Astrocyte (in vitro differentiated cells and primary cell): ENCODE results near the gene TGIF1. TPM values are rescaled to one million over a fixed set of nuclear protein-coding genes. Genes with fewer than 3 reads are reported as not detected.
A peak's percentile ranks its signal among the peaks of the same experiment; 100 is the strongest.
"Not testable (repeated sequence)": the region's sequence is repeated elsewhere in the genome, so short reads cannot be mapped to it uniquely, and the experiment has no call there.

Experiments used
- DNase-seq: peaks from one replicate; pipeline ENCODE4 v3.0.0-alpha.2; 2010; ENCODE audit warnings: low read depth
- FAIRE-seq: peaks from 2 replicates; lab custom pipeline; 2011; peaks lifted over from hg19 to GRCh38; lab: Jason Lieb, UNC
- H2AFZ ChIP-seq: 2 replicates; pipeline ENCODE4 v1.6.0; 2012; ENCODE audit warnings: low read depth, low read length, inconsistent platforms
- H3K27ac ChIP-seq: 2 replicates; pipeline ENCODE4 v1.5.1; 2011; ENCODE audit warnings: low read depth, low read length, inconsistent platforms
- H3K27me3 ChIP-seq: 2 replicates; pipeline ENCODE4 v1.6.0; 2011; ENCODE audit warnings: low read length, inconsistent platforms; ENCODE audit not compliant: insufficient read depth
- H3K36me3 ChIP-seq: 2 replicates; pipeline ENCODE4 v1.5.1; 2011; ENCODE audit warnings: low read length, inconsistent platforms; ENCODE audit not compliant: insufficient read depth
- H3K4me1 ChIP-seq: 2 replicates; pipeline ENCODE4 v1.5.1; 2011; ENCODE audit warnings: low read length, inconsistent platforms; ENCODE audit not compliant: insufficient read depth
- H3K4me2 ChIP-seq: 2 replicates; pipeline ENCODE4 v1.6.0; 2012; ENCODE audit warnings: low read length, inconsistent platforms
- H3K4me3 ChIP-seq: 2 replicates; pipeline ENCODE4 v1.5.1; 2011; ENCODE audit warnings: low read depth, mild to moderate bottlenecking, low read length, inconsistent platforms; ENCODE audit not compliant: insufficient read depth
- H3K79me2 ChIP-seq: 2 replicates; pipeline ENCODE4 v1.6.0; 2012; ENCODE audit warnings: mild to moderate bottlenecking, low read length, inconsistent platforms; ENCODE audit not compliant: insufficient read depth
- H3K9ac ChIP-seq: 2 replicates; pipeline ENCODE4 v1.6.0; 2012; ENCODE audit warnings: mild to moderate bottlenecking, low read length, inconsistent platforms
- H3K9me3 ChIP-seq: 2 replicates; pipeline ENCODE4 v1.5.1; 2012; ENCODE audit warnings: low read depth, mild to moderate bottlenecking, low read length, inconsistent platforms; ENCODE audit not compliant: insufficient read depth
- H4K20me1 ChIP-seq: 2 replicates; pipeline ENCODE4 v1.6.0; 2012; ENCODE audit warnings: low read length, inconsistent platforms; ENCODE audit not compliant: insufficient read depth
- H3K27ac Mint-ChIP-seq: one replicate; pipeline ENCODE4 v1.8.0; 2021; ENCODE audit warnings: mild to moderate bottlenecking, mixed read lengths; ENCODE audit not compliant: unreplicated experiment
- H3K27me3 Mint-ChIP-seq: one replicate; pipeline ENCODE4 v1.8.0; 2021; ENCODE audit warnings: low read depth, mixed read lengths; ENCODE audit not compliant: unreplicated experiment
- H3K36me3 Mint-ChIP-seq: one replicate; pipeline ENCODE4 v1.8.0; 2021; ENCODE audit warnings: low read depth, mixed read lengths; ENCODE audit not compliant: unreplicated experiment
- H3K4me1 Mint-ChIP-seq: one replicate; pipeline ENCODE4 v1.8.0; 2021; ENCODE audit warnings: low read depth, mixed read lengths; ENCODE audit not compliant: unreplicated experiment
- H3K4me3 Mint-ChIP-seq: one replicate; pipeline ENCODE4 v1.8.0; 2021; ENCODE audit warnings: mild to moderate bottlenecking, moderate library complexity, mixed read lengths; ENCODE audit not compliant: unreplicated experiment
- H3K9me3 Mint-ChIP-seq: one replicate; pipeline ENCODE4 v1.8.0; 2021; ENCODE audit warnings: mild to moderate bottlenecking, mixed read lengths; ENCODE audit not compliant: unreplicated experiment
- CTCF ChIP-seq: IDR thresholded peaks from 2 replicates; pipeline ENCODE4 v1.5.1; 2011; ENCODE audit warnings: low read depth, mild to moderate bottlenecking, inconsistent platforms, low read length, moderate library complexity; ENCODE audit not compliant: insufficient read depth
- EZH2 ChIP-seq: IDR thresholded peaks from 2 replicates; pipeline ENCODE4 v1.6.1; 2012; ENCODE audit warnings: mild to moderate bottlenecking, low read length, inconsistent platforms; ENCODE audit not compliant: insufficient read depth
- total RNA-seq: library from RNA; stranded (reverse); gene quantifications from 2 replicates; pipeline ENCODE4 v1.2.1, GENCODE V29; 2021

The TGIF1 gene
- total RNA-seq, 1 donor from 2014 or later, result 128 TPM

- FAIRE-seq, result no peak
Measured at GRCh38 chr18:3411327-3411726, 38.6 kb upstream of the TGIF1 start.

GRCh38 chr18:3411854-3412268 is 38.1 kb upstream of the TGIF1 start:
- H3K4me3 Mint-ChIP-seq, result no peak overlapping the region
- Histone ChIP-seq H3K27ac (no peak overlapping the region), H4K20me1 (no peaks in the 10 kb centered on the region), H3K27me3 (no peaks in the 10 kb centered on the region), H3K4me3 (no peak overlapping the region), H2AFZ (peak overlapping the region; percentile 67), H3K9ac (no peak overlapping the region), H3K36me3 (no peaks in the 10 kb centered on the region), H3K79me2 (no peaks in the 10 kb centered on the region), H3K9me3 (no peaks in the 10 kb centered on the region), H3K4me2 (peak overlapping the region; percentile 69), H3K4me1 (peaks cover 5% of the 10 kb centered on the region)
- no peaks in the 10 kb centered on the region for H3K4me1 Mint-ChIP-seq
- H3K27me3 Mint-ChIP-seq, result peaks cover 2% of the 10 kb centered on the region
- TF ChIP-seq EZH2, result no peak
- FAIRE-seq (no peak), DNase-seq (no peak)
- H3K27ac Mint-ChIP-seq, result no peak overlapping the region
- no peaks in the 10 kb centered on the region for H3K36me3 Mint-ChIP-seq
- H3K9me3 Mint-ChIP-seq, result no peaks in the 10 kb centered on the region

More at GRCh38 chr18:3411327-3411726, 38.6 kb upstream of the TGIF1 start:
- Mint-ChIP-seq H3K9me3 (no peaks in the 10 kb centered on the region), H3K4me1 (no peaks in the 10 kb centered on the region), H3K27ac (no peak overlapping the region), H3K36me3 (no peaks in the 10 kb centered on the region), H3K27me3 (peaks cover 2% of the 10 kb centered on the region), H3K4me3 (no peak overlapping the region)
- H2AFZ ChIP-seq, result no peak overlapping the region
- no peak overlapping the region for H3K9ac ChIP-seq
- H3K27me3 ChIP-seq, result no peaks in the 10 kb centered on the region
- H3K4me2 ChIP-seq, result no peak overlapping the region
- no peaks in the 10 kb centered on the region for H3K36me3 ChIP-seq
- H4K20me1 ChIP-seq, result no peaks in the 10 kb centered on the region
- H3K27ac ChIP-seq, result no peak overlapping the region
- no peak overlapping the region for H3K4me3 ChIP-seq
- no peak for TF ChIP-seq CTCF
- no peak for TF ChIP-seq EZH2
- no peak for DNase-seq
- H3K4me1 ChIP-seq, result peaks cover 5% of the 10 kb centered on the region
- no peaks in the 10 kb centered on the region for H3K79me2 ChIP-seq
- no peaks in the 10 kb centered on the region for H3K9me3 ChIP-seq

- not testable (repeated sequence) for H3K9me3 Mint-ChIP-seq
Measured at GRCh38 chr18:3412528-3412927, 37.4 kb upstream of the TGIF1 start.

More at GRCh38 chr18:3412528-3412927, 37.4 kb upstream of the TGIF1 start:
- H3K36me3 ChIP-seq, H3K9ac ChIP-seq, H4K20me1 ChIP-seq, H3K27ac ChIP-seq, H3K9me3 ChIP-seq, H3K79me2 ChIP-seq, H3K4me1 ChIP-seq, H3K27ac Mint-ChIP-seq, H3K4me1 Mint-ChIP-seq, H3K4me3 Mint-ChIP-seq, H3K36me3 Mint-ChIP-seq, H3K4me3 ChIP-seq, H3K4me2 ChIP-seq, FAIRE-seq, H3K27me3 ChIP-seq, H2AFZ ChIP-seq, H3K27me3 Mint-ChIP-seq: not testable (repeated sequence)
- DNase-seq, result peak; percentile 27
